HL-60 (cell line): ENCODE results near the gene SHROOM3.

Source experiments
- CTCF ChIP-seq: IDR thresholded peaks from one replicate; pipeline ENCODE4 v1.5.1; 2011; ENCODE audit warnings: low read length, control low read depth, inconsistent platforms; ENCODE audit not compliant: insufficient read depth
- POLR2AphosphoS5 ChIP-seq: IDR thresholded peaks from 2 replicates; pipeline ENCODE4 v1.6.1; 2012; ENCODE audit warnings: low read depth
- REST ChIP-seq: IDR thresholded peaks from 2 replicates; pipeline ENCODE4 v1.6.1; 2012; ENCODE audit warnings: low read depth; ENCODE audit not compliant: insufficient replicate concordance
- SPI1 ChIP-seq: IDR thresholded peaks from 2 replicates; pipeline ENCODE4 v1.6.1; 2012; ENCODE audit warnings: low read depth, mild to moderate bottlenecking, borderline replicate concordance

GRCh38 chr4:76752861-76753501 lies 318.0 kb downstream of the SHROOM3 start:
- TF ChIP-seq SPI1 (no peak), CTCF (no peak), REST (no peak), POLR2AphosphoS5 (no peak)
